SU-DHL-6 (cell line): ENCODE results near the gene UQCRC1.

Experiments
- EZH2phosphoT487 ChIP-seq: fragments of 200-600 bp; sonication (generic), shearing (Covaris generic); conservative IDR thresholded peaks from 2 replicates; pipeline ENCODE4 v1.6.1; 2018; ENCODE audit warnings: mild to moderate bottlenecking, antibody characterized with exemption, low read length, moderate library complexity, mixed read lengths
- TF ChIP-seq, protein P1 (sequence below): fragments of 200-600 bp; sonication (generic); IDR thresholded peaks from one replicate; pipeline ENCODE4 v1.5.1; 2017; ENCODE audit warnings: antibody characterized with exemption, mild to moderate bottlenecking, low read length, moderate library complexity; ENCODE audit not compliant: insufficient read depth, poor library complexity, severe bottlenecking

- TF ChIP-seq, protein P1, sequence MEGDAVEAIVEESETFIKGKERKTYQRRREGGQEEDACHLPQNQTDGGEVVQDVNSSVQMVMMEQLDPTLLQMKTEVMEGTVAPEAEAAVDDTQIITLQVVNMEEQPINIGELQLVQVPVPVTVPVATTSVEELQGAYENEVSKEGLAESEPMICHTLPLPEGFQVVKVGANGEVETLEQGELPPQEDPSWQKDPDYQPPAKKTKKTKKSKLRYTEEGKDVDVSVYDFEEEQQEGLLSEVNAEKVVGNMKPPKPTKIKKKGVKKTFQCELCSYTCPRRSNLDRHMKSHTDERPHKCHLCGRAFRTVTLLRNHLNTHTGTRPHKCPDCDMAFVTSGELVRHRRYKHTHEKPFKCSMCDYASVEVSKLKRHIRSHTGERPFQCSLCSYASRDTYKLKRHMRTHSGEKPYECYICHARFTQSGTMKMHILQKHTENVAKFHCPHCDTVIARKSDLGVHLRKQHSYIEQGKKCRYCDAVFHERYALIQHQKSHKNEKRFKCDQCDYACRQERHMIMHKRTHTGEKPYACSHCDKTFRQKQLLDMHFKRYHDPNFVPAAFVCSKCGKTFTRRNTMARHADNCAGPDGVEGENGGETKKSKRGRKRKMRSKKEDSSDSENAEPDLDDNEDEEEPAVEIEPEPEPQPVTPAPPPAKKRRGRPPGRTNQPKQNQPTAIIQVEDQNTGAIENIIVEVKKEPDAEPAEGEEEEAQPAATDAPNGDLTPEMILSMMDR = no peak
- no peak for TF ChIP-seq EZH2phosphoT487
Measured at GRCh38 chr3:48619541-48620524, 10.4 kb upstream of the UQCRC1 start.
